ENCODE results near the gene PFKM.

The PFKM gene

GRCh38 chr12:48157018-48157888 lies 38.1 kb downstream of the PFKM start, which contains the start of gene ASB8:
Gene ASB8, minus strand, starts transcription at chr12:48157515. Its CDS starts 4,019 bp downstream, at chr12:48153496.
- no peaks in the 10 kb centered on the region for H3F3A ChIP-seq (ENCODE audit: insufficient read depth, low read length)
- no peaks in the 10 kb centered on the region for H3K27me3 ChIP-seq (replicated peaks; ENCODE audit: insufficient read depth, low read length)
- peak within 1 kb of the TSS; percentile 69 for H3K27ac ChIP-seq (ENCODE audit: low read length)
- H3K36me3 ChIP-seq (replicated peaks; ENCODE audit: insufficient read depth, low read length): no peaks in the 10 kb centered on the region
- peak within 1 kb of the TSS; percentile 89 for H2AFZ ChIP-seq (ENCODE audit: low read length)
- no peaks in the 10 kb centered on the region for H3K9me3 ChIP-seq (replicated peaks; ENCODE audit: insufficient read depth, low read length)
- TF ChIP-seq CTCF (IDR thresholded peaks at IDR 0.05; ENCODE audit: low read length) (peak; percentile 49), EZH2phosphoT487 (IDR thresholded peaks at IDR 0.05; ENCODE audit: low read length) (no peak), EZH2 (optimal IDR thresholded peaks at IDR 0.05; ENCODE audit: low read depth, low read length) (no peak)
- H3K9ac ChIP-seq (ENCODE audit: low read length): peak within 1 kb of the TSS; percentile 75
- no peaks in the 10 kb centered on the region for H4K20me1 ChIP-seq (ENCODE audit: insufficient read depth, low read length)
- no peaks in the 10 kb centered on the region for H3K9me2 ChIP-seq (replicated peaks; ENCODE audit: insufficient read depth, low read length)
- H3K79me2 ChIP-seq (ENCODE audit: low read length): peaks cover 33% of the 10 kb centered on the region
- peak within 1 kb of the TSS; percentile 70 for H3K4me2 ChIP-seq (ENCODE audit: low read depth, low read length)
- peaks cover 5% of the 10 kb centered on the region for H3K4me1 ChIP-seq (ENCODE audit: low read length)
- DNase-seq: peak; percentile 99
- H3K4me3 ChIP-seq (ENCODE audit: low read length): peak within 1 kb of the TSS; percentile 96

- peaks cover 33% of the 10 kb centered on the region for H3K79me2 ChIP-seq (ENCODE audit: low read length)
- H3K9ac ChIP-seq (ENCODE audit: low read length): peak overlapping the region; percentile 32; the same call in 1 of the 2 replicates
- no peaks in the 10 kb centered on the region for H3K36me3 ChIP-seq (replicated peaks; ENCODE audit: insufficient read depth, low read length)
- DNase-seq: no peak
- H3F3A ChIP-seq (ENCODE audit: insufficient read depth, low read length): no peaks in the 10 kb centered on the region
- peaks cover 5% of the 10 kb centered on the region for H3K4me1 ChIP-seq (ENCODE audit: low read length)
- TF ChIP-seq EZH2phosphoT487 (IDR thresholded peaks at IDR 0.05; ENCODE audit: low read length) (no peak), EZH2 (optimal IDR thresholded peaks at IDR 0.05; ENCODE audit: low read depth, low read length) (no peak), CTCF (IDR thresholded peaks at IDR 0.05; ENCODE audit: low read length) (no peak)
- no peaks in the 10 kb centered on the region for H3K9me2 ChIP-seq (replicated peaks; ENCODE audit: insufficient read depth, low read length)
- peak overlapping the region; percentile 84 for H2AFZ ChIP-seq (ENCODE audit: low read length)
- no peak overlapping the region; the same call in 1 of the 2 replicates for H3K27ac ChIP-seq (ENCODE audit: low read length)
- H3K4me2 ChIP-seq (ENCODE audit: low read depth, low read length): peak overlapping the region; percentile 70
- H3K27me3 ChIP-seq (replicated peaks; ENCODE audit: insufficient read depth, low read length): no peaks in the 10 kb centered on the region
- H4K20me1 ChIP-seq (ENCODE audit: insufficient read depth, low read length): no peaks in the 10 kb centered on the region
- no peaks in the 10 kb centered on the region for H3K9me3 ChIP-seq (replicated peaks; ENCODE audit: insufficient read depth, low read length)
- peak overlapping the region; percentile 96 for H3K4me3 ChIP-seq (ENCODE audit: low read length)
Measured at GRCh38 chr12:48157889-48158370, 38.8 kb downstream of the PFKM start.

- no peak overlapping the region for H3K9ac ChIP-seq (ENCODE audit: low read length)
- peaks cover 5% of the 10 kb centered on the region for H3K4me1 ChIP-seq (ENCODE audit: low read length)
- no peaks in the 10 kb centered on the region for H4K20me1 ChIP-seq (ENCODE audit: insufficient read depth, low read length)
- no peaks in the 10 kb centered on the region for H3K27me3 ChIP-seq (replicated peaks; ENCODE audit: insufficient read depth, low read length)
- no peaks in the 10 kb centered on the region for H3K9me3 ChIP-seq (replicated peaks; ENCODE audit: insufficient read depth, low read length)
- peaks cover 18% of the 10 kb centered on the region for H3K79me2 ChIP-seq (ENCODE audit: low read length)
- H3K36me3 ChIP-seq (replicated peaks; ENCODE audit: insufficient read depth, low read length): no peaks in the 10 kb centered on the region
- no peak for DNase-seq
- no peak overlapping the region for H3K27ac ChIP-seq (ENCODE audit: low read length)
- no peak for TF ChIP-seq EZH2 (optimal IDR thresholded peaks at IDR 0.05; ENCODE audit: low read depth, low read length)
- no peak for TF ChIP-seq EZH2phosphoT487 (IDR thresholded peaks at IDR 0.05; ENCODE audit: low read length)
- no peak for TF ChIP-seq CTCF (IDR thresholded peaks at IDR 0.05; ENCODE audit: low read length)
- H3K4me3 ChIP-seq (ENCODE audit: low read length): no peak overlapping the region
- H2AFZ ChIP-seq (ENCODE audit: low read length): no peak overlapping the region
- no peaks in the 10 kb centered on the region for H3F3A ChIP-seq (ENCODE audit: insufficient read depth, low read length)
- no peak overlapping the region for H3K4me2 ChIP-seq (ENCODE audit: low read depth, low read length)
- no peaks in the 10 kb centered on the region for H3K9me2 ChIP-seq (replicated peaks; ENCODE audit: insufficient read depth, low read length)
Measured at GRCh38 chr12:48160046-48160445, 40.9 kb downstream of the PFKM start.
